Panc1 (cell line): Measurements from ENCODE around the gene PLCL1. TPM values are rescaled to one million over a fixed set of nuclear protein-coding genes. Genes with fewer than 3 reads are reported as not detected.

ENCODE experiments used
- ATAC-seq: fragments of 200-7000 bp; cut with Tn5 transposase; 2 replicates; pipeline ENCODE4 v1.9.1; 2020; ENCODE audit warnings: mild to moderate bottlenecking, moderate library complexity
- BruUV-seq: library from RNA; stranded (reverse); fragments of 400-500 nt; replicated peaks from 2 replicates; lab custom pipeline; 2021; lab: Mats Ljungman, UMichigan
- CTCF ChIA-PET: fragments of 300-600 bp; sonication (Branson Sonifier 250); formaldehyde crosslinking; loops from one replicate; lab custom pipeline; 2022; ENCODE audit warnings: antibody characterized with exemption; lab: Charles Lee
- POLR2A ChIA-PET: fragments of 300-600 bp; sonication (Branson Sonifier 250); formaldehyde crosslinking; loops from one replicate; lab custom pipeline; 2022; ENCODE audit warnings: antibody characterized with exemption; lab: Charles Lee
- DNase-seq: peaks from one replicate; pipeline ENCODE4 v3.0.0-alpha.2; 2010; ENCODE audit warnings: low read depth, low spot score
- H3K27ac ChIP-seq: 2 replicates; pipeline ENCODE4 v1.5.1; 2011; ENCODE audit warnings: mild to moderate bottlenecking, low read length, inconsistent platforms
- H3K27me3 ChIP-seq: fragments of 200-500 bp; sonication (Bioruptor generic); 2 replicates; pipeline ENCODE4 v1.6.0; 2014; ENCODE audit warnings: low read length, inconsistent platforms; ENCODE audit not compliant: control insufficient read depth, insufficient read depth
- H3K36me3 ChIP-seq: fragments of 200-500 bp; sonication (Bioruptor generic); 2 replicates; pipeline ENCODE4 v1.5.1; 2014; ENCODE audit warnings: inconsistent platforms, mild to moderate bottlenecking, low read length, moderate library complexity; ENCODE audit not compliant: control insufficient read depth, insufficient read depth
- H3K4me1 ChIP-seq: 2 replicates; pipeline ENCODE4 v1.5.1; 2011; ENCODE audit warnings: inconsistent platforms, mild to moderate bottlenecking, low read length, moderate library complexity; ENCODE audit not compliant: control insufficient read depth, insufficient read depth
- H3K4me3 ChIP-seq, 2 experiments: 2 replicates each; pipeline ENCODE4 v1.5.1; 2011 to 2012; ENCODE audit warnings: low read depth in 2 of 2, low read length in 2 of 2, mild to moderate bottlenecking in 2 of 2, inconsistent platforms in 1 of 2, moderate library complexity in 1 of 2
- H3K9me3 ChIP-seq: fragments of 200-500 bp; sonication (Bioruptor generic); 2 replicates; pipeline ENCODE4 v1.5.1; 2014; ENCODE audit warnings: low read depth, mild to moderate bottlenecking, inconsistent platforms, low read length, moderate library complexity; ENCODE audit not compliant: control insufficient read depth, insufficient read depth
- POLR2AphosphoS5 ChIP-seq: IDR thresholded peaks from 2 replicates; pipeline ENCODE4 v1.6.1; 2012; ENCODE audit warnings: mild to moderate bottlenecking, low read depth, low read length, moderate library complexity
- SIN3A ChIP-seq: IDR thresholded peaks from 2 replicates; pipeline ENCODE4 v1.6.1; 2012; ENCODE audit warnings: low read depth, mild to moderate bottlenecking, low read length, moderate library complexity, borderline replicate concordance; ENCODE audit not compliant: insufficient read depth
- TCF7L2 ChIP-seq: IDR thresholded peaks from 2 replicates; pipeline ENCODE4 v1.6.1; 2011; ENCODE audit warnings: mild to moderate bottlenecking, low read depth, low read length, inconsistent platforms
- in situ Hi-C: cut with HindIII; loops from 2 replicates; pipeline ENCODE4 v1.10.0; 2016; ENCODE audit warnings: low sequenced_read_pairs, low pct_unique_long_range_greater_than_20kb
- intact Hi-C: fragments of 100-400 bp; cut with micrococcal nuclease; formaldehyde crosslinking; loops from one replicate; pipeline ENCODE4 v1.10.0; 2022; ENCODE audit not compliant: unreplicated experiment
- total RNA-seq: library from RNA; stranded (reverse); gene quantifications from one replicate; pipeline ENCODE4 v1.2.1, GENCODE V29; 2021; ENCODE audit not compliant: unreplicated experiment
- TF ChIP-seq, protein P1 (sequence below), 2 experiments: IDR thresholded peaks; 2 replicates each; pipeline ENCODE4 v1.6.1; 2011 to 2012; ENCODE audit warnings: low read depth in 2 of 2, control low read depth in 1 of 2, low read length in 1 of 2, mild to moderate bottlenecking in 1 of 2, moderate library complexity in 1 of 2; ENCODE audit not compliant: insufficient read depth in 1 of 2
- TF ChIP-seq, protein P2 (sequence below): fragments of 450-650 bp; IDR thresholded peaks from 2 replicates; pipeline ENCODE4 v1.5.1; 2017; ENCODE audit warnings: mild to moderate bottlenecking

The PLCL1 gene
- total RNA-seq, 1 experiment from 2014 or later: not detected

DNA sequence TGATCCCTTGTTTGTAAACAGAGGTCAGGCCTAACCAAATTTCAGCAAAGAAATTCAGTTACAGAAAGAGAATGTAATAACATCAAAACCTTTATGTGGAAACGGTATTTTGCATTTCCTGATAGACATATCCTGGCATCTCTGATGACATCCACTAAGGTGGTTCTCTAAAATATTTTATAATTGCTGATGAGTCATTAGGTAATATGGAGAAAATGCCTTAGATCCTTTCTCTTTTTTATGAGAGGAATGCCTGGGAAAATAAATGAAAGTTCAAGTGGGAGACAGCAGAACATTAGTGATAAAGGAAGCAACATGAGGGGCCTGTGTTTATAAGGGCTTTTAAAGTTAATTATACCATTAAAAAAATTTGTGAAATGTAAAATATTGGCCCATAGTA is 72.6 kb downstream of the PLCL1 start:
- no TSS peak for BruUV-seq
- H3K27me3 ChIP-seq: no peaks in the 10 kb centered on the region; the same call in none of the 2 replicates
- no peak overlapping the region for H3K27ac ChIP-seq
- DNase-seq (no peak), ATAC-seq (no peak)
- TF ChIP-seq, protein P1, sequence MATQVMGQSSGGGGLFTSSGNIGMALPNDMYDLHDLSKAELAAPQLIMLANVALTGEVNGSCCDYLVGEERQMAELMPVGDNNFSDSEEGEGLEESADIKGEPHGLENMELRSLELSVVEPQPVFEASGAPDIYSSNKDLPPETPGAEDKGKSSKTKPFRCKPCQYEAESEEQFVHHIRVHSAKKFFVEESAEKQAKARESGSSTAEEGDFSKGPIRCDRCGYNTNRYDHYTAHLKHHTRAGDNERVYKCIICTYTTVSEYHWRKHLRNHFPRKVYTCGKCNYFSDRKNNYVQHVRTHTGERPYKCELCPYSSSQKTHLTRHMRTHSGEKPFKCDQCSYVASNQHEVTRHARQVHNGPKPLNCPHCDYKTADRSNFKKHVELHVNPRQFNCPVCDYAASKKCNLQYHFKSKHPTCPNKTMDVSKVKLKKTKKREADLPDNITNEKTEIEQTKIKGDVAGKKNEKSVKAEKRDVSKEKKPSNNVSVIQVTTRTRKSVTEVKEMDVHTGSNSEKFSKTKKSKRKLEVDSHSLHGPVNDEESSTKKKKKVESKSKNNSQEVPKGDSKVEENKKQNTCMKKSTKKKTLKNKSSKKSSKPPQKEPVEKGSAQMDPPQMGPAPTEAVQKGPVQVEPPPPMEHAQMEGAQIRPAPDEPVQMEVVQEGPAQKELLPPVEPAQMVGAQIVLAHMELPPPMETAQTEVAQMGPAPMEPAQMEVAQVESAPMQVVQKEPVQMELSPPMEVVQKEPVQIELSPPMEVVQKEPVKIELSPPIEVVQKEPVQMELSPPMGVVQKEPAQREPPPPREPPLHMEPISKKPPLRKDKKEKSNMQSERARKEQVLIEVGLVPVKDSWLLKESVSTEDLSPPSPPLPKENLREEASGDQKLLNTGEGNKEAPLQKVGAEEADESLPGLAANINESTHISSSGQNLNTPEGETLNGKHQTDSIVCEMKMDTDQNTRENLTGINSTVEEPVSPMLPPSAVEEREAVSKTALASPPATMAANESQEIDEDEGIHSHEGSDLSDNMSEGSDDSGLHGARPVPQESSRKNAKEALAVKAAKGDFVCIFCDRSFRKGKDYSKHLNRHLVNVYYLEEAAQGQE (IDR thresholded peaks at IDR 0.05; ENCODE audit: insufficient read depth in 1 of 2, low read depth in 2 of 2, low read length in 1 of 2): no peak
- TF ChIP-seq TCF7L2 (no peak), SIN3A (no peak), POLR2AphosphoS5 (no peak)
- TF ChIP-seq, protein P2, sequence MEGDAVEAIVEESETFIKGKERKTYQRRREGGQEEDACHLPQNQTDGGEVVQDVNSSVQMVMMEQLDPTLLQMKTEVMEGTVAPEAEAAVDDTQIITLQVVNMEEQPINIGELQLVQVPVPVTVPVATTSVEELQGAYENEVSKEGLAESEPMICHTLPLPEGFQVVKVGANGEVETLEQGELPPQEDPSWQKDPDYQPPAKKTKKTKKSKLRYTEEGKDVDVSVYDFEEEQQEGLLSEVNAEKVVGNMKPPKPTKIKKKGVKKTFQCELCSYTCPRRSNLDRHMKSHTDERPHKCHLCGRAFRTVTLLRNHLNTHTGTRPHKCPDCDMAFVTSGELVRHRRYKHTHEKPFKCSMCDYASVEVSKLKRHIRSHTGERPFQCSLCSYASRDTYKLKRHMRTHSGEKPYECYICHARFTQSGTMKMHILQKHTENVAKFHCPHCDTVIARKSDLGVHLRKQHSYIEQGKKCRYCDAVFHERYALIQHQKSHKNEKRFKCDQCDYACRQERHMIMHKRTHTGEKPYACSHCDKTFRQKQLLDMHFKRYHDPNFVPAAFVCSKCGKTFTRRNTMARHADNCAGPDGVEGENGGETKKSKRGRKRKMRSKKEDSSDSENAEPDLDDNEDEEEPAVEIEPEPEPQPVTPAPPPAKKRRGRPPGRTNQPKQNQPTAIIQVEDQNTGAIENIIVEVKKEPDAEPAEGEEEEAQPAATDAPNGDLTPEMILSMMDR: no peak
- POLR2A ChIA-PET: no interaction called here
- H3K4me1 ChIP-seq: no peaks in the 10 kb centered on the region
- no peaks in the 10 kb centered on the region for H3K36me3 ChIP-seq
- intact Hi-C loops: no loop called here
- CTCF ChIA-PET: no interaction called here
- in situ Hi-C loops: no loop called here
- H3K9me3 ChIP-seq: no peaks in the 10 kb centered on the region
- H3K4me3 ChIP-seq: no peak overlapping the region

DNA sequence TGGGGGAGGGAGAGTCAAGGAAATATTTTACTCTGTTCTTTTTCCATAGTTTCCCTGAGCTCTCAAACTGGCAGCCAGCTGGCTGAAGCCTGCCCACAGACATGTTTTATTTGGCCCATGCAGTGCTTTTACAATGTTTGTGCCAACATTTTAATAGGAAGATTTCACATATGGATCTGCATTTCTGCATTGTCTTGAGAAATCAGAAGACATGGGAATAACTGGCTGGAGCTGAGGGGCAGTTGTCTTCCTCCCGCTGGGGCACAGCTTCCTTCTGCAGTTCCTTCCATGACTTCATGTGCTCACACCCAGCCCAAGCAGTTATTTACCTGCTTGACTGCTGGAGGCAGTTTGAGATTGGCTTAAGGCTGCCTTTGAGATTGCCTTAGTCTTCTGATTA is 74.4 kb downstream of the PLCL1 start:
- Histone ChIP-seq H3K27ac (no peak overlapping the region), H3K9me3 (no peaks in the 10 kb centered on the region), H3K36me3 (no peaks in the 10 kb centered on the region), H3K27me3 (no peaks in the 10 kb centered on the region; the same call in none of the 2 replicates), H3K4me3 (no peak overlapping the region), H3K4me1 (no peaks in the 10 kb centered on the region)
- TF ChIP-seq, protein P1 (IDR thresholded peaks at IDR 0.05; ENCODE audit: insufficient read depth in 1 of 2, low read depth in 2 of 2, low read length in 1 of 2): no peak
- TF ChIP-seq TCF7L2: no peak
- no peak for TF ChIP-seq POLR2AphosphoS5
- TF ChIP-seq, protein P2: no peak
- TF ChIP-seq SIN3A: no peak
- no peak for ATAC-seq
- CTCF ChIA-PET: interaction anchor here (0.5 kb wide), 1 partner anchor 412 kb away, joined by 3 read pairs; no protein-coding TSS in a partner anchor
- BruUV-seq: no TSS peak
- no peak for DNase-seq
- intact Hi-C loops: no loop called here
- POLR2A ChIA-PET: no interaction called here
- in situ Hi-C loops: no loop called here
